Mesenchymal stem cell (in vitro differentiated cells and primary cell): Measurements from ENCODE around the gene TRHDE.

Experiments
- DNase-seq: peaks from one replicate; pipeline ENCODE4 v3.0.0-alpha.2; 2013
- H2AFZ ChIP-seq: one replicate; pipeline ENCODE4 v1.6.1; 2013; ENCODE audit warnings: low read depth, mild to moderate bottlenecking, control low read depth, inconsistent platforms, low read length, moderate library complexity
- H2AK5ac ChIP-seq: 2 replicates; pipeline ENCODE4 v1.6.1; 2013; ENCODE audit warnings: low read length, moderate library complexity, mild to moderate bottlenecking, inconsistent platforms; ENCODE audit not compliant: severe bottlenecking
- H2BK120ac ChIP-seq: one replicate; pipeline ENCODE4 v1.6.1; 2013; ENCODE audit warnings: low read depth, mild to moderate bottlenecking, inconsistent platforms, low read length, moderate library complexity
- H2BK12ac ChIP-seq, 2 experiments: one replicate each; pipeline ENCODE4 v1.6.1; 2013; ENCODE audit warnings: inconsistent platforms in 2 of 2, low read length in 2 of 2, mild to moderate bottlenecking in 2 of 2, moderate library complexity in 2 of 2, control low read depth in 1 of 2
- H2BK15ac ChIP-seq: one replicate; pipeline ENCODE4 v1.6.1; 2013; ENCODE audit warnings: mild to moderate bottlenecking, low read depth, inconsistent platforms; ENCODE audit not compliant: poor library complexity, severe bottlenecking
- H2BK5ac ChIP-seq: 2 replicates; pipeline ENCODE4 v1.6.1; 2013; ENCODE audit warnings: low read depth, mild to moderate bottlenecking, low read length, control low read depth, inconsistent platforms; ENCODE audit not compliant: poor library complexity, severe bottlenecking
- H3K14ac ChIP-seq, 2 experiments: one replicate each; pipeline ENCODE4 v1.6.1; 2013; ENCODE audit warnings: inconsistent platforms in 2 of 2, low read length in 2 of 2, control low read depth in 1 of 2, mild to moderate bottlenecking in 1 of 2, moderate library complexity in 1 of 2
- H3K18ac ChIP-seq, 2 experiments: one replicate each; pipeline ENCODE4 v1.6.1; 2013; ENCODE audit warnings: inconsistent platforms in 2 of 2, low read length in 2 of 2, control low read depth in 1 of 2, low read depth in 1 of 2, mild to moderate bottlenecking in 1 of 2
- H3K23ac ChIP-seq, 2 experiments: one replicate each; pipeline ENCODE4 v1.6.1; 2013; ENCODE audit warnings: inconsistent platforms in 2 of 2, low read length in 2 of 2, mild to moderate bottlenecking in 2 of 2, moderate library complexity in 2 of 2, control low read depth in 1 of 2
- H3K27ac ChIP-seq: 2 replicates; pipeline ENCODE4 v1.5.1; 2013; ENCODE audit warnings: mild to moderate bottlenecking, moderate library complexity, low read length, control low read depth, inconsistent platforms; ENCODE audit not compliant: poor library complexity, severe bottlenecking
- H3K27me3 ChIP-seq, 2 experiments: 2 replicates each; pipeline versions ENCODE4 v1.6.1 to v1.7.0; 2013; ENCODE audit warnings: low read length in 2 of 2, mild to moderate bottlenecking in 2 of 2, moderate library complexity in 2 of 2, control low read depth in 1 of 2, inconsistent platforms in 1 of 2; ENCODE audit not compliant: control insufficient read depth in 1 of 2, insufficient read depth in 1 of 2
- H3K36me3 ChIP-seq, 2 experiments: 2 replicates each; pipeline versions ENCODE4 v1.6.1 to v1.7.0; 2013; ENCODE audit warnings: low read length in 2 of 2, control low read depth in 1 of 2, inconsistent platforms in 1 of 2, low read depth in 1 of 2, mild to moderate bottlenecking in 1 of 2; ENCODE audit not compliant: insufficient read depth in 2 of 2, control insufficient read depth in 1 of 2
- H3K4ac ChIP-seq, 2 experiments: one replicate each; pipeline ENCODE4 v1.6.1; 2013; ENCODE audit warnings: inconsistent platforms in 2 of 2, low read length in 2 of 2, mild to moderate bottlenecking in 2 of 2, moderate library complexity in 2 of 2, control low read depth in 1 of 2, low read depth in 1 of 2
- H3K4me1 ChIP-seq: 2 replicates; pipeline ENCODE4 v1.6.1; 2013; ENCODE audit warnings: low read depth, low read length, control low read depth; ENCODE audit not compliant: control insufficient read depth, insufficient read depth
- H3K4me2 ChIP-seq: 2 replicates; pipeline ENCODE4 v1.6.1; 2013; ENCODE audit warnings: low read length, mild to moderate bottlenecking, inconsistent platforms; ENCODE audit not compliant: poor library complexity, severe bottlenecking
- H3K4me3 ChIP-seq, 2 experiments: 2 replicates each; pipeline versions ENCODE4 v1.5.1 to v1.7.0; 2013; ENCODE audit warnings: low read length in 2 of 2, mild to moderate bottlenecking in 2 of 2, control low read depth in 1 of 2, low read depth in 1 of 2; ENCODE audit not compliant: insufficient read depth in 1 of 2
- H3K79me1 ChIP-seq: replicated peaks from 2 replicates; pipeline ENCODE4 v1.6.1; 2013; ENCODE audit warnings: mild to moderate bottlenecking, control low read depth, low read length, inconsistent platforms; ENCODE audit not compliant: poor library complexity, severe bottlenecking
- H3K9ac ChIP-seq: 2 replicates; pipeline ENCODE4 v1.7.0; 2013; ENCODE audit warnings: mild to moderate bottlenecking, low read length, moderate library complexity
- H3K9me3 ChIP-seq: 2 replicates; pipeline ENCODE4 v1.7.0; 2013; ENCODE audit warnings: mild to moderate bottlenecking, low read length; ENCODE audit not compliant: control insufficient read depth
- H4K8ac ChIP-seq: one replicate; pipeline ENCODE4 v1.6.1; 2013; ENCODE audit warnings: inconsistent platforms, mild to moderate bottlenecking, low read length, moderate library complexity
- H4K91ac ChIP-seq: one replicate; pipeline ENCODE4 v1.6.1; 2013; ENCODE audit warnings: mild to moderate bottlenecking, low read length, inconsistent platforms
- WGBS: methylation state at CpG from one replicate; pipeline ENCODE4 v1.1.7; 2013; ENCODE audit warnings: mixed read lengths; 5-methylcytosine and 5-hydroxymethylcytosine counted together

TRHDE gene

DNA sequence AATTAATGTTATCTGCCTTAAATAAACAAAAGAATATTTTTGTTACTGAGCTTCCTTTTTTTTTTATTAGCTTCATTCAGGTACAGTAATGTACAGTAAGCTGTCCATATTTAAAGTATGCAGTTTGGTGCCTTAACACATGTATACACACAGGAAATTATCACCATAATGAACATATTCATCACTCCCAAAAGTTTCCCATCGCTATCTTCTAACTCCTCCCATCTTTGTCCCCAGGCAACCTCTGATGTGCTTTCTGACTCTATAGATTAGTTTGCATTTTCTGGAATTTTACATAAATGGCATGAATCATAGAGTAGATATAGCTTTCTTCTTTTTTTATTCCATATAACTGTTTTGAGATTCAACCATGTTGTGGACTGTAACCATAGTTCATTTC is 193.0 kb downstream of the TRHDE start:
- no peaks in the 10 kb centered on the region for H3K9me3 ChIP-seq
- no peak overlapping the region for H3K4ac ChIP-seq
- H4K8ac ChIP-seq: no peak overlapping the region
- no peak overlapping the region for H3K27ac ChIP-seq
- H2AK5ac ChIP-seq: no peak overlapping the region
- no peak overlapping the region for H2BK12ac ChIP-seq
- DNase-seq: no peak
- H3K4me3 ChIP-seq: no peak overlapping the region
- no peak overlapping the region for H3K4me2 ChIP-seq
- no peak overlapping the region for H3K14ac ChIP-seq
- no peaks in the 10 kb centered on the region for H3K79me1 ChIP-seq
- no peaks in the 10 kb centered on the region for H3K4me1 ChIP-seq
- no peak overlapping the region for H2AFZ ChIP-seq
- H3K27me3 ChIP-seq: no peaks in the 10 kb centered on the region
- no peak overlapping the region for H2BK120ac ChIP-seq
- WGBS: no CpG with 5 or more reads among the region's 1 CpG
- no peak overlapping the region for H2BK15ac ChIP-seq
- no peaks in the 10 kb centered on the region for H3K36me3 ChIP-seq
- no peak overlapping the region for H3K23ac ChIP-seq
- H3K18ac ChIP-seq: no peak overlapping the region
- H3K9ac ChIP-seq: no peak overlapping the region
- no peak overlapping the region for H2BK5ac ChIP-seq
- no peak overlapping the region for H4K91ac ChIP-seq

DNA sequence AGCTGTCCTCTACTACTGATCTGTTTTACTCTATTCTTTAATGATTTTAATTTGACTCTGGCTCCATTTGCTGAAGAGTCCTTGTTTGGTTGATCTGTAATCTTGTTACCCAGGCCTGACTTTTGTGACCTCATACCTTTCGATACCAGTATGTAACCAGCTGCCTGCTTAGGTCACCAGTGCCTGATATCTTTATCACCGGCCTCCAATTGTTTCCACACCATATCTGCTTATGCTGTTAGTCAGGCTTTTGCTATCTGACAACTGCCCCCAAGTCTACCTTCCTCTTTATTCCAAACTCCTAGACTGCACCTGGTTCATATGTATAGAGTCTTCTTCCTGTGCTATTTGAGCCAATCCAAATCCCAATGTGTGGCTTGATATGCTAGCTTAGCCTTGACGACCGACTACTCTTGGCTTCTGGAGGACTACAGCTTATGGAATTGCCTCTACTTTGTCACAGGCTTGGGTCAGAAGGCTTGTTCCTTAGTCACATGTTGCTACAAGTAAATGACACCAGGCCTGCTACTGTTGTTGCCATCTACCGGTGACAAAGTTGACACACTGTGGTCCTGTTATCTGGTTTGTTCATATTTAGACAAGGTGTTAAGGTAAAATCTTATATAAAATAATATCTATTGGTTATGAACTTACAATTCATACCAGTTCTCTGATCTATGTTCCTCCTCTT is 193.9 kb downstream of the TRHDE start:
- no peaks in the 10 kb centered on the region for H3K36me3 ChIP-seq
- no peak overlapping the region for H4K91ac ChIP-seq
- H3K4me3 ChIP-seq: no peak overlapping the region
- no peak overlapping the region for H3K14ac ChIP-seq
- H3K23ac ChIP-seq: no peak overlapping the region
- no peak overlapping the region for H3K4me2 ChIP-seq
- no peaks in the 10 kb centered on the region for H3K9me3 ChIP-seq
- H2BK5ac ChIP-seq: no peak overlapping the region
- H3K27me3 ChIP-seq: no peaks in the 10 kb centered on the region
- no peak overlapping the region for H2BK15ac ChIP-seq
- H3K18ac ChIP-seq: no peak overlapping the region
- H2AK5ac ChIP-seq: no peak overlapping the region
- no peak overlapping the region for H3K4ac ChIP-seq
- no peak for DNase-seq
- H4K8ac ChIP-seq: no peak overlapping the region
- H2BK120ac ChIP-seq: no peak overlapping the region
- H3K79me1 ChIP-seq: no peaks in the 10 kb centered on the region
- H3K27ac ChIP-seq: no peak overlapping the region
- H3K9ac ChIP-seq: no peak overlapping the region
- no peak overlapping the region for H2BK12ac ChIP-seq
- no peak overlapping the region for H2AFZ ChIP-seq
- WGBS: 93% methylated on average over 5 of the region's 5 CpGs
- no peaks in the 10 kb centered on the region for H3K4me1 ChIP-seq

DNA sequence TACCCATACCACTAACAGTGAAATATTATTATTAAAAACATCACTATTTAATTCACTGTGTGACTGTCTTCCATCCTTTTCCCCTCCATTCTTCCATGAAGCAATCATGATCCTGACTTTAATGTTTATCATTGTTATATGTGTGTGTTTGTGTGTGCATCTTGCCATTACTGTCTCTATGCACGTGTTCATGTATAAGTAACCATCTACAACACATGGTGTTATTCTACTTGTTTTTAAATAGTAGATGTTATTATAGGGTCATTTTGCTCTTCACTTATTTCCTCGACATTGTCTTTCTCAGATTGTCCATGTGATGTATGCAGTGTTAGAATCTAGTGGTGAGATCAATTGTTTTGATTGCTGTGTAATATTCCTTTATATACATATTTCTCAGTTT is 195.8 kb downstream of the TRHDE start:
- Histone ChIP-seq H3K79me1 (no peaks in the 10 kb centered on the region), H2BK12ac (no peak overlapping the region), H2BK5ac (no peak overlapping the region), H2BK120ac (no peak overlapping the region), H3K9me3 (no peaks in the 10 kb centered on the region), H2BK15ac (no peak overlapping the region), H3K27me3 (no peaks in the 10 kb centered on the region), H3K9ac (no peak overlapping the region), H3K14ac (no peak overlapping the region), H4K8ac (no peak overlapping the region), H3K36me3 (no peaks in the 10 kb centered on the region), H4K91ac (no peak overlapping the region), H3K4ac (no peak overlapping the region), H2AK5ac (no peak overlapping the region), H3K27ac (no peak overlapping the region), H2AFZ (no peak overlapping the region), H3K23ac (no peak overlapping the region), H3K18ac (no peak overlapping the region), H3K4me3 (no peak overlapping the region), H3K4me2 (no peak overlapping the region), H3K4me1 (no peaks in the 10 kb centered on the region)
- no peak for DNase-seq
- WGBS: no CpG with 5 or more reads among the region's 2 CpGs

DNA sequence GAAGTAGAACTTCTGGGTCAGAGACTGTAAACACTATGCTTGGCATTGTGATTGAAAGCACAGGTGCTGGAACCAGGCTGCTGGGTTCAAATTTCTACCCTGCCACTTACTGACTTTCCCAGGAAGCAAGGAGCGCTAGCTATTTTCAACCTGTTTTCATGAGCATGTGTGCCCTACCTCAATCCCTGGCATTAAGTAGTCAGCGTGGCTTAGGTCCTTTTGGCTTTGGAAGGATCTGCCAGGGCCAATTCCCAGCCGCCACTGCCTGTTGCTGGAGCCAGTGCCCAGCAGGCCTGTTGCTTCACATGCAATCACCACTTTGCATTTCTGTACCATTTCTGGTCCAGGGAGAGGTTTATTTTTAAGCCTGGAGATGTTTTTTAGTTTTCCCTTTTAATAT is 196.3 kb downstream of the TRHDE start:
- no peak overlapping the region for H3K23ac ChIP-seq
- H4K91ac ChIP-seq: no peak overlapping the region
- DNase-seq: no peak
- H3K4me3 ChIP-seq: no peak overlapping the region
- H3K27ac ChIP-seq: no peak overlapping the region
- no peaks in the 10 kb centered on the region for H3K27me3 ChIP-seq
- H2BK12ac ChIP-seq: no peak overlapping the region
- H3K36me3 ChIP-seq: no peaks in the 10 kb centered on the region
- no peak overlapping the region for H2BK120ac ChIP-seq
- H2AFZ ChIP-seq: no peak overlapping the region
- H2BK15ac ChIP-seq: no peak overlapping the region
- H3K18ac ChIP-seq: no peak overlapping the region
- no peaks in the 10 kb centered on the region for H3K79me1 ChIP-seq
- H3K9ac ChIP-seq: no peak overlapping the region
- no peak overlapping the region for H2AK5ac ChIP-seq
- H3K4me2 ChIP-seq: no peak overlapping the region
- H3K14ac ChIP-seq: no peak overlapping the region
- H4K8ac ChIP-seq: no peak overlapping the region
- no peak overlapping the region for H3K4ac ChIP-seq
- H3K4me1 ChIP-seq: no peaks in the 10 kb centered on the region
- 93% methylated on average over 3 of the region's 3 CpGs for WGBS
- no peak overlapping the region for H2BK5ac ChIP-seq
- no peaks in the 10 kb centered on the region for H3K9me3 ChIP-seq
